Stimulated activated CD8-positive, alpha-beta memory T cell treated with anti-CD3 and anti-CD28 coated beads, Interleukin-7, amount 100 ng/mL, for 24 hours (primary cell): ENCODE measurements around the gene INPP5K.
"Not testable (repeated sequence)": the region's sequence is repeated elsewhere in the genome, so short reads cannot be mapped to it uniquely, and the experiment has no call there.

ENCODE experiments used
- DNase-seq: peaks from one replicate; pipeline ENCODE4 v3.0.0-alpha.2; 2020; ENCODE audit warnings: low read depth

Gene INPP5K

DNA sequence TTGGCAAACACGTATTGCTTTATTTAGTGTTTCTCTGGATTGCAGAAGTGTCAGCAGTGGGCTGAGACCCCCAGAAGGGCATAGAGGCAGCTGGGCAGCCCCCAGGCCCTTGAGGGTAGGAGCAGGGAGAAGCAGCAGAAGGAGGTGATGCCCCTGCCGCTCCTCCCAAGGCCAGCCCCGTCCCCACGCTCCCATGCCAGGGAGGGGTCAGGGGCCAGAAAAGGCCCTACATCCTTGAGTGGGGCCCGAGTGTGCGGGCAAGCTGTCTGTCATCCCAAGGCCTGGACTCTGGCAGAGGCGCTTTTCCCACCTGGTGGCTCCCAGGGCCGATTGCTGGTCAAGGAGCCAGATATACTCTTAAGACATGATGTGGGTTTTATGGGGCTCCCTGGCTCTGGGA is 52.2 kb downstream of the INPP5K start:
- DNase-seq: no peak

DNA sequence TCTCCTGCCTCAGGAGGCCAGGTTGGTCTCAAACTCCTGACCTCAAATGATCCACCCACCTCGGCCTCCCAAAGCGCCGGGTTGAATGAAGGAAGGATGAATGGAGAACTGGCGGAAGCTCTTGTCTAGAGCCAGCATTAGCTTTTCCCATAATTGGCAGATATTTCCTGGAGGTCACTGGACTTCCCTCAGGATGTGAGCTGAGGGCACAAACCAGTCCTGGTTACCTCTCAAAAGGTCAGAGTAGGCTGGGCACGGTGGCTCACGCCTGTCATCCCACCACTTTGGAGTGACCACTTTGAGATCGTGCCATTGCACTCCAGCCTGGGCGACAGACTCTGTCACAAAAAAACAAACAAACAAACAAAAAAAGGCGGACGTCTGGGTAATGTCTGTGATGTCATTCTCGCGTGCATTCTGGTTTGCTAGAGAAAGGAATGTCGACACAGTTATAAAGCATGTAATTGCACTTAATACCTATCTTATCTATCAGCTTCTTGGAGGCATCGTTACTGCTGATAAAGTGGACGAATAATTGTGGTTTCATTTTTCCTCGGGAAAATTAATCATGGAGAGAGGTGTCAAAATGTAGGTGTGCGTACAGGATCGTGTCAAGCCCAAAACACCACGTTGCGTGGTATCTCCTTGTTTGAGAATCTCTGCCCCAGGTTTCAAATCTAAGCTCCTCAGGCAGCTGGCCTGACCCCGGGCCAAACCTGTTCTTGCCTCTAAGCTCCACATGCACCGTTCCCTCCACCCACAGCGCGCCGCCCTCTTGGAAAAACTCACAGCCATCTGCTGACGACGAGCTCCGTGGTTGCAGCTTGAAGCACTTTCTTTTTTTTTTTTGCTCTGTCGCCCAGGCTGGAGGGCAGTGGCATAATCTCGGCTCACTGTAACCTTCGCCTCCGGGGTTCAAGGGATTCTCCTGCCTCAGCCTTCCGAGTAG is 54.0 kb downstream of the INPP5K start:
- DNase-seq: no peak

DNA sequence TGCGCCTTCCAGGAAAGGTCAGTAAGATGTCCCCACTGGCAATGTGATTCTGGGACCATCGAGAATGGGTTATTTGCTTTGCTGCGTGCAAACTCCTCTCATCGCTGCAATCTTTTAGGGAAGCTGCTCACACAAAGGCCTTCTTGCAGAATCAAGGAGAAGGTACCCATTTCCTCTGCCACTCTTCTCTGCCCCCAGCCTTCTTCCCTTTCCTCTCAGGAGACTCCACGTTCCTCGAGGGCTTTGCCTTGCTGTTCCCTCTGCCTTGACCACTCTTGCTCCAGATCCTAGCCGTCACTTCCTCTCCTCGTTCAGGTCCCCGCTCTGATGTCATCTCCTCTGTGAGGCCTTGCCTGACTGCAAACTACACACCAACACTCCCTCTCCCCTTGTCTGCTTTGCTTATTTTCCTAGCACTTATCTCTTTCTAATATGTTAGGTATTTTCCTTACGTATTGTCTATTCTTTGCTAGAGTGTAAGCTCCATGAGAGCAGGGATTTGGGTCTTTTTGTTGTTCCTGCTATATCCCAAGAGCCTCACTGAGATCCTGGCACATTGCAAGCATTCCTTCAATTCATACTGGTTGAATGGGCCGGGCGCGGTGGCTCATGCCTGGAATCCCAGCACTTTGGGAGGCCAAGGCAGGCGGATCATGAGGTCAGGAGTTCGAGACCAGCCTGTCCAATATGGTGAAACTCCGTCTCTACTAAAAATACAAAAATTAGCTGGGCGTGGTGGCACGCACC is 55.0 kb downstream of the INPP5K start:
- DNase-seq: no peak

DNA sequence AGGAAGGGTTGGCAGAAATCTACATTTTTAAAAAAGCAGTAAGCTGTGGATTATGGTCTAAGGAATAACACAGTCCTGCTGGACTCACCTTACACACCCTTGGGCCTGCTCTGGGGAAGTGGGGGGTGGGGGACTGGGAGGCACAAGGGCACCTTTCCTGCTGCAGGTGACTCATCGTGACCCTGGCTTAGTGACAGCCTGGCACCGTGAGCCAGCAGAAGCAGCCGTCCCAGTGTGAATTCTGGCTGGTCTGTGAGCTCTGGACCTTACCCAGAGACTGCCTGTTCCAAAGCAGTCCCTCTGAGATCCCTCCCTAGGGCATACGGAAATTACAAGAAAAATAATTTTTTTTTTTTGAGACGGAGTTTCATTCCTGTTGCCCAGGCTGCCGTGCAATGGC is 56.2 kb downstream of the INPP5K start:
- DNase-seq: no peak

DNA sequence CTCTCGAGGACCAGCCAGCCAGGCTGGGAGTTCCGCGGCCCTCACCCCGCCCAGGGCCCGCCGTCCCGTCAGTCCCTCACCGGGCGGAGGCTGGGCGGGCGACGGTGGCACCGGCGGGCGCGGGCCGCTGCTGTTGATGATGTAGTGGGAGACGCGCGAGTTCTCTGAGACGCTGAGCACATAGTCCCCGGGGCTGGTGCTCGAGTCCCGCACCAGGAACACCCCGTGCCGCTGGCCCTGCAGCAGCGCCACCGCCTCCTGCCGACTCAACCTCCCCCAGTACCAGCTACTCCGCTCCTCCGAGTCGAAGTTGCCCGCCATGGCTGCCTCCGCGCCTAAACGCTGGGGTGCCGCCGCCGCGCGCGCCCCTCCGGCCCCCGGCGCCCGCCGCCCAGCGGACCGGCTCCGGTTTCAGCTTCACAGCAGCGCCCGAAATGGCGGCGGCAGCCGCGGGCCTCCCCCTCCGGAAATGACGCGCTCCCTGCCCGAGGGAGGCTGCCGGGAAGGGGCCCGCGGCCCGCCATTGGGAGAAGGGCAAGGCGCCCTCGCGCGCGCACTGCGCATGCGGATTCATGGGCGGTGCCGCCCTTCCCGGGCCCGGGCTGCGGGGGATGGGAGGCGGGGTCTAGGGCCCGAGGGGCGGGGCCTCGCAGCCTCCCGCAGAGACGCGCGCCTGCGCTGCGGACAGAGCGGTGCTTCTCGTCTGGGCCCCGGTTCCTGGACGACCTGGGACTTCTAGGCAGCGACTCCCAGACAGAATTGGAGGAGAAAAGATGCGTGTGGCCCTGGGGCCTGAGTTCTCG is 60.4 kb downstream of the INPP5K start, which contains the start of gene CRK:
Gene CRK (minus strand): TSS at position 436 of the 803 bp plus-strand sequence. CDS start 115 bp downstream, at position 321.
- peak; percentile 95 for DNase-seq

DNA sequence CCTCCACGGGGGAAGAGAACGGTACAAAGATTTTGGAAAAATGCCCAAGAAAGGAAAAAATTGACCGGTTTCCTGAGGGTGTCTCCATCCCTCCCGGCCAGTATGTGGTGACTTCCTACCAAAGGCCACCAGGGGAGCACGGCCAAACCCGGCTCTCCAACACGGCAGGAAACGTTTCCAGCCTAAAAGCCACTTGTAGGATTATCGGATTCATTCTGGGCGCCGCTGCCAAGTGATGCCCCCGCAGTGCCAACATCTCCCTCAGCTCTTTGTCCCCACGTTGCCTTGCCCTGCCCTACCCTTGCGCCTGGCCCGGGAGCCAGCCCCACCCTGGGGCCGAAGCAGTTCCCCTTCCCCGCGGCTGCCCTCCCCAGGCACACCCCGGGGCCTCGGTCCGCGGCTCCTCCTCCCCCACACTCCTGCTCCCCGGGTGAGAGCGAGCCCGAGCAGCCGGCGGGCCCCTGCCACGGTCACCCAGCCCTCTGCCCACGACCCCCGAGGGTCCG is 61.1 kb downstream of the INPP5K start:
- no peak for DNase-seq

DNA sequence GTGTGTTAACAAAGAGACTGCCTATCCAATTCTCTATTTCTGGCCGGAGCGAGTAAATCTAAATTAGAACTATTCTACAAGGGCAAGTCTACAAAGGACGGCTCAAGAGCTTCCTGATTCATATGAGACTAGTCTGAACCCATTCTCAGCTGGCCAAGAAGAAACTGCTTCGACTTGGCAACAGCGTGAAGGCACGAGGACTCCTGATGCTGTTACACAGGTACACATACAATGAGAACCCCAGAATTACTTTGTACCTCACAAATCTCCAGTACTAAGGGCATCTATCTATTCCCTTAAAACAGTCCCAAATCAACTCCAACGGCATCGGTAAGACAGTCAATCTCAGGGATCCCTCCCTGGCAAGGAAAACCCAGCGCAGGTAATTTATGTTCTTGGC is 61.9 kb downstream of the INPP5K start:
- no peak for DNase-seq

DNA sequence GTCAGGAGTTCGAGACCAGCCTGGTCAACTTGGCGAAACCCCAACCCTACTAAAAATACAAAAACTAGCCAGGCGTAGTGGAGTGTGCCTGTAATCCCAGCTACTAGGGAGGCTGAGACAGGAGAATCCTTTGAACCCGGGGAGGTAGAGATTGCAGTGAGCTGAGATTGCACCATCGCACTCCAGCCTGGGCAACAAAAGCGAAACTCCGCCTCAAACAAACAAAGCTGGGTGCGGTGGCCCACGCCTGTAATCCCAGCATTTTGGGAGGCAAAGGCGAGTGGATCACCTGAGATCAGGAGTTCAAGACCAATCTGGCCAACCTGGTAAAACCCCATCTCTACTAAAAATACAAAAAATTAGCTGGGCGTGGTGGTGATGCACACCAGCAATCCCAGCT is 62.7 kb downstream of the INPP5K start:
- DNase-seq: not testable (repeated sequence)

DNA sequence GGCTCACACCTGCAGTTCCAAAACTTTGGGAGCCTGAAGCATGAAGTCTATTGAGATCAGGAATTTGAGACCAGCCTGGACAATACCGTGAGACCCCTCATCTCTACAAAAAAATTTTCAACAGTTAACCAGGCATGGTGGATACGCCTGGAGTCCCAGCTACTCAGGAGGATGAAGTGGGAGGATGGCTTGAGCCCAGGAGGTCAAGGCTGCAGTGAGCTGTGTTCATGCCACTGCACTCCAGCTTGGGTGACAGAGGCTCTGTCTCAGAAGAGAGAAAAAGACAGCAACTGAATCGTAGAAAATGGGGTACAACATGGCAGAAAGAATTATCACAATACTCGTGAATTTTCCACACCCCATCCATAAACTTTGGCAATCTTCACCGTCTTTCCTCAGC is 63.6 kb downstream of the INPP5K start:
- no peak for DNase-seq

DNA sequence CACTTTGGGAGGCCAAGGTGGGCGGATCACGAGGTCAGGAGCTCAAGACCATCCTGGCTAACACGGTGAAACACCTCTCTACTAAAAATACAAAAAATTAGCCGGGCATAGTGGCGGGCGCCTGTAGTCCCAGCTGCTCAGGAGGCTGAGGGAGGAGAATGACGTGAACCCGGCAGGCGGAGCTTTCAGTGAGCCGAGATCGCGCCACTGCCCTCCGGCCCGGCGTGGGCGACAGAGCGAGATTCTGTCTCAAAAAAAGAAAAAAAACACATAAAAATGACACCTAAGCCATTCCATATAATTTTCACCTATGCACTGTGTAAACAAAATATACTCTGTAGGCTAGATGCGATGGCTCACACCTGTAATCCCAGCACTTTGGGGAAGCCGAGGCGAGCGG is 66.2 kb downstream of the INPP5K start:
- DNase-seq: not testable (repeated sequence)

DNA sequence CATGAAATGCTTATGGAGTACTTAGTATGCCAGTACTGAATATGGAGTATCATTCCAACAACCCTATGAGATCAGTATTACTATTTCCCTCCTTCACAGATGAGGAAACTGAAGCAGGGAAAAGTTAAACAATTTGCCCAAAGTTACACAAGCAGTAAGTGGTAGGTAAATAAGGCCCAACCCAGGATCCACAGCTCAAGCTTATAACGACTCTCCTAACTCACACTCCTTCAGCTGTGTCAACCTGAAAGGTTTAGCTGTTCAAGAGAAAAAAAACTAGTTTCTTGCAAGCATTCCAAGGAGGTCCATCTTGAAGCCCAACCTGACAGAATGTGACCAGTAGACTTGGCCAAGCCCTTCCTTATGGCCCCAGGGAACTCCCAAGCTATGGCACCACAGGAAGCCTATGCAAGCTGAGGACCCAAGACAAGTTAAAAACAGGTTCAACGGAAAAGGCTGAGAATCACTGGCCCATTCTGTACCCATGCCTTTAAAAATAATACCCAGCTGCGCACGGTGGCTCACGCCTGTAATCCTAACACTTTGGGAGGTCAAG is 66.9 kb downstream of the INPP5K start:
- DNase-seq: no peak

DNA sequence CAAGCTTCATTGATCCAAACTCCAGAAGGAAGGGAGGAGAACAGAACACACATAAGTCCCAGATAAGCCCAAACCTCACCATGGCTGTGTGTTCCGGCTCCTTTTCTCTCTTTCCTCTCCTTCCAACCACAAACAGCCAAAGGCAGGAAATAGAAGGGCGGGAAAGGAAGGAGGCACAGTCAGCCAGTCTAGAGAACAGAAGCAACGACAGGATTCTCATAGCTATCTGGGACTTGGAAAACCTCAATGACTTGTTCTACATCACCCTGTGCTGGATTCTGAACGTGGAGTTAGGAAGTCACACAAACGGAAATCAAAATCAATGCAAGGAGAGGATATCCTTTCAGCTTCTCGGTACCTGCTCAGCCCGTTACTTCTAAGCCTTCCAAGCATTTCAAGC is 69.4 kb downstream of the INPP5K start:
- no peak for DNase-seq

DNA sequence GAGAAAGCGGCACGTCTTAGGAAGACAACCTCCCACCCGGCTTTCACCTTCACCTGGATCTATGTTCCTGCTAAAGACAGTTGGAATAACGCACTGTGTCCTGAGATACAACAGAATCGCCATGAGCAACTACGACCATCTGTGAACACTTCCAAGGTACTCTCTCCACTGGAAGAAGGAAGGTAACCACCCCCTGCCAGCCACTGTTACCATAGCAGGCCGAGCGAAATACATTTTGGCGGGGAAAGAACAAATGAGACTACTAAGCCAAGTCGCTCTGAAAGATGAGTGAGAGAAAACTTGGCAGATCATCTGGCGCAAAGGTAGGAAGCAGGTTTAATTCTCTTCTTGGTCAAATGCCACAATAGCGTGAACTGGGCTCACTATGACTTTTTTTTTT is 70.2 kb downstream of the INPP5K start:
- DNase-seq: no peak

DNA sequence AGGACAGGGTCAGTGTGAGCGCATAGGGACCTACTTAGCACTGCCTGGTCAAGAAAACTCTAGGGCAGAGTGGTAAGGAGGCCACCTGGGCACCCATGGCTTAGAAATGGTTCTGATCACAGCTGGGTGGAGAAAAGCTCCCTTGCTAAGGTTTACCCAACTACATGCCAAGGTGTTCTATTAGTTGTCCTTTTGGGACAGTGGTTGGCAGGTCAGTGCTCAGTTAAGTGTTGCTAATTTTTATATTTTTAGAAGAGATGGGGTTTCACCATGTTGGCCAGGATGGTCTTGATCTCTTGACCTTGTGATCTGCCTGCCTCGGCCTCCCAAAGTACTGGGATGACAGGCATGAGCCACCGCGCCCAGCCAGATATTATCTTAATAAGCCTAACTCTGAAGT is 70.7 kb downstream of the INPP5K start:
- not testable (repeated sequence) for DNase-seq
